ENCODE data around the gene ARID4B.
"Not testable (repeated sequence)": the region's sequence is repeated elsewhere in the genome, so short reads cannot be mapped to it uniquely, and the experiment has no call there.

ARID4B gene

GRCh38 chr1:235297579-235297978 lies 30.4 kb downstream of the ARID4B start:
- DNase-seq, result no peak

- DNase-seq, result no peak
These were observed 31.2 kb downstream of the ARID4B start for GRCh38 chr1:235296729-235297128.

- peak; percentile 56 for DNase-seq
These were observed 32.1 kb downstream of the ARID4B start for GRCh38 chr1:235295902-235296350.

- no peak for DNase-seq
These were observed 34.5 kb downstream of the ARID4B start for GRCh38 chr1:235293322-235293942.

- DNase-seq, result no peak
These were observed 35.2 kb downstream of the ARID4B start for GRCh38 chr1:235292790-235293189.

GRCh38 chr1:235291599-235292091 lies 36.3 kb downstream of the ARID4B start:
- DNase-seq, result no peak

GRCh38 chr1:235290740-235291502 lies 37.1 kb downstream of the ARID4B start:
- DNase-seq, result no peak

- DNase-seq, result no peak
These were observed 37.9 kb downstream of the ARID4B start for GRCh38 chr1:235289859-235290739.

GRCh38 chr1:235287208-235287882 lies 40.6 kb downstream of the ARID4B start:
- DNase-seq, result no peak

- DNase-seq, result no peak
These were observed 41.3 kb downstream of the ARID4B start for GRCh38 chr1:235286667-235287066.

- no peak for DNase-seq
These were observed 43.7 kb downstream of the ARID4B start for GRCh38 chr1:235284231-235284769.

- not testable (repeated sequence) for DNase-seq
These were observed 44.3 kb downstream of the ARID4B start for GRCh38 chr1:235283636-235284035.

GRCh38 chr1:235280467-235280866 lies 47.5 kb downstream of the ARID4B start:
- no peak for DNase-seq

GRCh38 chr1:235279694-235280093 lies 48.3 kb downstream of the ARID4B start:
- DNase-seq, result no peak

GRCh38 chr1:235278915-235279292 lies 49.1 kb downstream of the ARID4B start:
- no peak for DNase-seq

- no peak for DNase-seq
These were observed 49.6 kb downstream of the ARID4B start for GRCh38 chr1:235278233-235278914.

- DNase-seq, result no peak
These were observed 50.3 kb downstream of the ARID4B start for GRCh38 chr1:235277709-235278108.

- DNase-seq, result no peak
These were observed 52.1 kb downstream of the ARID4B start for GRCh38 chr1:235275836-235276235.

- no peak for DNase-seq
These were observed 52.8 kb downstream of the ARID4B start for GRCh38 chr1:235275223-235275622.

GRCh38 chr1:235272851-235273250 lies 55.1 kb downstream of the ARID4B start:
- DNase-seq, result no peak

- peak; percentile 6 for DNase-seq
These were observed 57.4 kb downstream of the ARID4B start for GRCh38 chr1:235270625-235271024.

GRCh38 chr1:235269990-235270389 lies 58.0 kb downstream of the ARID4B start:
- not testable (repeated sequence) for DNase-seq

All from NCI-H2029 (cell line).